ENCODE data around the gene RNF123. TPM values are rescaled to one million over a fixed set of nuclear protein-coding genes. Genes with fewer than 3 reads are reported as not detected.

RNF123 gene
- total RNA-seq, 1 experiment from 2014 or later: 71.9 TPM

GRCh38 chr3:49700453-49701128 lies 11.2 kb downstream of the RNF123 start:
- no peaks in the 10 kb centered on the region for H3K4me1 ChIP-seq (ENCODE audit: control insufficient read depth in 1 of 2, insufficient read depth in 2 of 2, low read length in 2 of 2)
- H3K36me3 ChIP-seq (ENCODE audit: control insufficient read depth in 1 of 2, insufficient read depth in 2 of 2, low read length in 2 of 2): peaks cover 0 to 7% of the 10 kb centered on the region in 2 experiments; a peak in 1 of 4 replicates
- no peak overlapping the region for H3K27ac ChIP-seq (ENCODE audit: low read depth, low read length)
- DNase-seq (ENCODE audit: low read depth, low spot score) (no peak), ATAC-seq (no peak)
- no peak overlapping the region for H3K4me2 ChIP-seq (ENCODE audit: low read length)
- H3K9me3 ChIP-seq (ENCODE audit: control insufficient read depth in 1 of 2, insufficient read depth in 1 of 2, low read depth in 1 of 2, low read length in 2 of 2): no peaks in the 10 kb centered on the region
- no peaks in the 10 kb centered on the region for H3K9me2 ChIP-seq (ENCODE audit: insufficient read depth)
- ChIA-PET RAD21 (ENCODE audit: low non-redundant PET in 1 of 2, low total read pairs in 2 of 2, uncharacterized antibody in 2 of 2, unreplicated experiment in 2 of 2) (interaction anchor here in 1 of 2 experiments (1.0 kb wide), 2 partner anchors 161 to 206 kb away, joined by 3 to 4 read pairs; no protein-coding TSS in a partner anchor), POLR2A (no interaction called here), CTCF (interaction anchor here (0.6 to 2.8 kb wide), 6 partner anchors 8 to 239 kb away, joined by 3 to 25 read pairs (median 6); partner anchors contain the start of genes INKA1 and RBM6)
- intact Hi-C loops (cut with micrococcal nuclease): no loop called here
- no peak overlapping the region for H3K9ac ChIP-seq (ENCODE audit: low read length)
- TF ChIP-seq EGR1 (IDR thresholded peaks at IDR 0.05; ENCODE audit: low read depth): no peak
- TF ChIP-seq FOSL1 (IDR thresholded peaks at IDR 0.05; ENCODE audit: low read depth): no peak
- TF ChIP-seq, protein P1, sequence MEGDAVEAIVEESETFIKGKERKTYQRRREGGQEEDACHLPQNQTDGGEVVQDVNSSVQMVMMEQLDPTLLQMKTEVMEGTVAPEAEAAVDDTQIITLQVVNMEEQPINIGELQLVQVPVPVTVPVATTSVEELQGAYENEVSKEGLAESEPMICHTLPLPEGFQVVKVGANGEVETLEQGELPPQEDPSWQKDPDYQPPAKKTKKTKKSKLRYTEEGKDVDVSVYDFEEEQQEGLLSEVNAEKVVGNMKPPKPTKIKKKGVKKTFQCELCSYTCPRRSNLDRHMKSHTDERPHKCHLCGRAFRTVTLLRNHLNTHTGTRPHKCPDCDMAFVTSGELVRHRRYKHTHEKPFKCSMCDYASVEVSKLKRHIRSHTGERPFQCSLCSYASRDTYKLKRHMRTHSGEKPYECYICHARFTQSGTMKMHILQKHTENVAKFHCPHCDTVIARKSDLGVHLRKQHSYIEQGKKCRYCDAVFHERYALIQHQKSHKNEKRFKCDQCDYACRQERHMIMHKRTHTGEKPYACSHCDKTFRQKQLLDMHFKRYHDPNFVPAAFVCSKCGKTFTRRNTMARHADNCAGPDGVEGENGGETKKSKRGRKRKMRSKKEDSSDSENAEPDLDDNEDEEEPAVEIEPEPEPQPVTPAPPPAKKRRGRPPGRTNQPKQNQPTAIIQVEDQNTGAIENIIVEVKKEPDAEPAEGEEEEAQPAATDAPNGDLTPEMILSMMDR (IDR thresholded peaks at IDR 0.05 in 2 of 3, conservative IDR thresholded peaks at IDR 0.05 in 1 of 3; ENCODE audit: borderline replicate concordance in 1 of 3, insufficient read depth in 1 of 3, low read depth in 2 of 3, low read length in 2 of 3): peak; percentile 22 to 47 (median 46); a peak in 5 of 6 replicates
- TF ChIP-seq RAD21 (IDR thresholded peaks at IDR 0.05; ENCODE audit: low read depth): peak; percentile 34; the same call in 1 of the 2 replicates
- TF ChIP-seq JUND (IDR thresholded peaks at IDR 0.05): no peak
- TF ChIP-seq YY1 (IDR thresholded peaks at IDR 0.05; ENCODE audit: extremely low read depth, insufficient replicate concordance, low read depth, low read length): no peak
- H3K79me2 ChIP-seq (ENCODE audit: insufficient read depth, low read length): no peaks in the 10 kb centered on the region
- H3K4me3 ChIP-seq (replicated peaks in 1 of 2; ENCODE audit: low read depth in 1 of 2, low read length in 2 of 2): no peak overlapping the region
- no TSS peak for BruUV-seq (replicated peaks)
- H2AFZ ChIP-seq (ENCODE audit: low read depth, low read length, poor library complexity, severe bottlenecking): no peak overlapping the region
- no peaks in the 10 kb centered on the region for H4K20me1 ChIP-seq (ENCODE audit: insufficient read depth)
- no peaks in the 10 kb centered on the region for H3K27me3 ChIP-seq (ENCODE audit: insufficient read depth, low read length)

Data from HCT116 (cell line).